ENCODE data around the gene CYS1.
"Not testable (repeated sequence)": the region's sequence is repeated elsewhere in the genome, so short reads cannot be mapped to it uniquely, and the experiment has no call there.

Gene CYS1

GRCh38 chr2:10119601-10120157 is 39.5 kb upstream of the CYS1 start:
- no peaks in the 10 kb centered on the region for H3K27me3 ChIP-seq (ENCODE audit: insufficient read depth, low read depth, severe bottlenecking)
- peaks cover 26% of the 10 kb centered on the region for H3K36me3 ChIP-seq
- no peak for DNase-seq
- H3K4me3 ChIP-seq (ENCODE audit: low read depth, low read length): peak overlapping the region; percentile 68
- peak overlapping the region; percentile 99 for H3K27ac ChIP-seq
- no peaks in the 10 kb centered on the region for H3K9me3 ChIP-seq (ENCODE audit: severe bottlenecking)
- TF ChIP-seq CTCF (IDR thresholded peaks at IDR 0.05; ENCODE audit: low read depth, low read length): no peak

GRCh38 chr2:10119027-10119325 is 38.8 kb upstream of the CYS1 start:
- H3K9me3 ChIP-seq (ENCODE audit: severe bottlenecking): no peaks in the 10 kb centered on the region
- no peak overlapping the region for H3K27ac ChIP-seq
- no peak overlapping the region for H3K4me3 ChIP-seq (ENCODE audit: low read depth, low read length)
- no peak for DNase-seq
- no peaks in the 10 kb centered on the region for H3K27me3 ChIP-seq (ENCODE audit: insufficient read depth, low read depth, severe bottlenecking)
- peaks cover 19% of the 10 kb centered on the region for H3K36me3 ChIP-seq
- no peak for TF ChIP-seq CTCF (IDR thresholded peaks at IDR 0.05; ENCODE audit: low read depth, low read length)

GRCh38 chr2:10109311-10109710 is 29.1 kb upstream of the CYS1 start:
- Histone ChIP-seq H3K9me3 (ENCODE audit: severe bottlenecking) (peaks cover 7% of the 10 kb centered on the region), H3K27ac (no peak overlapping the region), H3K36me3 (no peaks in the 10 kb centered on the region), H3K4me3 (ENCODE audit: low read depth, low read length) (no peak overlapping the region), H3K27me3 (ENCODE audit: insufficient read depth, low read depth, severe bottlenecking) (no peaks in the 10 kb centered on the region)
- no peak for DNase-seq
- TF ChIP-seq CTCF (IDR thresholded peaks at IDR 0.05; ENCODE audit: low read depth, low read length): no peak

- H3K36me3 ChIP-seq; H3K27ac ChIP-seq; H3K4me3 ChIP-seq (ENCODE audit: low read depth, low read length); DNase-seq; H3K27me3 ChIP-seq (ENCODE audit: insufficient read depth, low read depth, severe bottlenecking); H3K9me3 ChIP-seq (ENCODE audit: severe bottlenecking): not testable (repeated sequence)
Measured at GRCh38 chr2:10104906-10105305, 24.7 kb upstream of the CYS1 start.

- H3K9me3 ChIP-seq (ENCODE audit: severe bottlenecking): peaks cover 7% of the 10 kb centered on the region
- H3K27ac ChIP-seq: no peak overlapping the region
- H3K4me3 ChIP-seq (ENCODE audit: low read depth, low read length): no peak overlapping the region
- no peaks in the 10 kb centered on the region for H3K27me3 ChIP-seq (ENCODE audit: insufficient read depth, low read depth, severe bottlenecking)
- no peaks in the 10 kb centered on the region for H3K36me3 ChIP-seq
- no peak for TF ChIP-seq CTCF (IDR thresholded peaks at IDR 0.05; ENCODE audit: low read depth, low read length)
- DNase-seq: peak; percentile 51
Measured at GRCh38 chr2:10103179-10103578, 23.0 kb upstream of the CYS1 start.

GRCh38 chr2:10101491-10101890 is 21.3 kb upstream of the CYS1 start:
- Histone ChIP-seq H3K36me3 (no peaks in the 10 kb centered on the region), H3K27ac (no peak overlapping the region), H3K4me3 (ENCODE audit: low read depth, low read length) (no peak overlapping the region), H3K9me3 (ENCODE audit: severe bottlenecking) (no peaks in the 10 kb centered on the region), H3K27me3 (ENCODE audit: insufficient read depth, low read depth, severe bottlenecking) (no peaks in the 10 kb centered on the region)
- no peak for TF ChIP-seq CTCF (IDR thresholded peaks at IDR 0.05; ENCODE audit: low read depth, low read length)
- DNase-seq: no peak
